Measurements from ENCODE around the gene PLEK. TPM values are rescaled to one million over a fixed set of nuclear protein-coding genes. Genes with fewer than 3 reads are reported as not detected.
A peak's percentile ranks its signal among the peaks of the same experiment; 100 is the strongest.

PLEK gene
- total RNA-seq, 6 experiments from 2014 or later: 0.98 to 14.8 (median 2.4) TPM

GRCh38 chr2:68368654-68369336 is 3.7 kb downstream of the PLEK start:
- H3K4me3 ChIP-seq: peak overlapping the region in 1 of 3 donors; percentile 14
- H3K27ac ChIP-seq: peak overlapping the region in 2 of 3 donors; percentile 27 to 33
- DNase-seq (no peak), ATAC-seq (no peak)
- no peaks in the 10 kb centered on the region for H3K36me3 ChIP-seq
- H3K4me1 ChIP-seq: no peaks in the 10 kb centered on the region
- no peaks in the 10 kb centered on the region for H3K9me3 ChIP-seq
- TF ChIP-seq POLR2A (IDR thresholded peaks at IDR 0.05): no peak
- TF ChIP-seq CTCF (IDR thresholded peaks at IDR 0.05): no peak
- WGBS (ENCODE audit: insufficient coverage, low coverage, low lambda C conversion rate, missing lambda C conversion rate): 71% methylated on average over 4 of the region's 6 CpGs
- H3K27me3 ChIP-seq: no peaks in the 10 kb centered on the region
- intact Hi-C loops (cut with DNase I): loop anchor here in 1 of 2 donors (10.0 kb wide), 1 partner anchor 66 kb away; no protein-coding TSS in a partner anchor

- intact Hi-C loops (cut with DNase I): loop anchor here in 1 of 2 donors (10.0 kb wide), 1 partner anchor 65 kb away; no protein-coding TSS in a partner anchor
- H3K27me3 ChIP-seq: no peaks in the 10 kb centered on the region
- DNase-seq: no peak
- H3K4me1 ChIP-seq: no peaks in the 10 kb centered on the region
- TF ChIP-seq CTCF (IDR thresholded peaks at IDR 0.05) (no peak), POLR2A (IDR thresholded peaks at IDR 0.05) (no peak)
- ATAC-seq: no peak
- no peak overlapping the region for H3K4me3 ChIP-seq
- 68% methylated on average over 10 of the region's 10 CpGs for WGBS (ENCODE audit: insufficient coverage, low coverage, low lambda C conversion rate, missing lambda C conversion rate)
- no peaks in the 10 kb centered on the region for H3K9me3 ChIP-seq
- H3K36me3 ChIP-seq: no peaks in the 10 kb centered on the region
- H3K27ac ChIP-seq: no peak overlapping the region
These were observed 4.3 kb downstream of the PLEK start for GRCh38 chr2:68369337-68369734.

- Histone ChIP-seq H3K9me3 (no peaks in the 10 kb centered on the region), H3K27ac (no peak overlapping the region), H3K27me3 (no peaks in the 10 kb centered on the region), H3K4me3 (no peak overlapping the region), H3K36me3 (no peaks in the 10 kb centered on the region), H3K4me1 (no peaks in the 10 kb centered on the region)
- intact Hi-C loops (cut with DNase I): no loop called here
- no peak for TF ChIP-seq CTCF (IDR thresholded peaks at IDR 0.05)
- no peak for TF ChIP-seq POLR2A (IDR thresholded peaks at IDR 0.05)
- WGBS (ENCODE audit: insufficient coverage, low coverage, low lambda C conversion rate, missing lambda C conversion rate): 40% methylated on average over 1 of the region's 1 CpG
- no peak for DNase-seq
- ATAC-seq: no peak
These were observed 6.1 kb downstream of the PLEK start for GRCh38 chr2:68371138-68371537.

- no peak for DNase-seq
- 33% methylated on average over 3 of the region's 3 CpGs for WGBS (ENCODE audit: insufficient coverage, low coverage, low lambda C conversion rate, missing lambda C conversion rate)
- no peak overlapping the region for H3K27ac ChIP-seq
- H3K27me3 ChIP-seq: no peaks in the 10 kb centered on the region
- TF ChIP-seq POLR2A (IDR thresholded peaks at IDR 0.05) (no peak), CTCF (IDR thresholded peaks at IDR 0.05) (no peak)
- no peaks in the 10 kb centered on the region for H3K9me3 ChIP-seq
- no peak for ATAC-seq
- H3K36me3 ChIP-seq: no peaks in the 10 kb centered on the region
- intact Hi-C loops (cut with DNase I): no loop called here
- H3K4me1 ChIP-seq: no peaks in the 10 kb centered on the region
- H3K4me3 ChIP-seq: no peak overlapping the region
These were observed 6.5 kb downstream of the PLEK start for GRCh38 chr2:68371581-68371980.

All from right lobe of liver (tissue), 6 donors.